Mesodermal cell (in vitro differentiated cells): ENCODE results near the gene F2RL3.
"Not testable (repeated sequence)": the region's sequence is repeated elsewhere in the genome, so short reads cannot be mapped to it uniquely, and the experiment has no call there.

Experiments
- H3K27ac ChIP-seq: 2 replicates; pipeline ENCODE4 v1.7.0; 2013; ENCODE audit warnings: mild to moderate bottlenecking, low read depth, low read length, moderate library complexity; ENCODE audit not compliant: severe bottlenecking
- H3K36me3 ChIP-seq: 2 replicates; pipeline ENCODE4 v1.7.1; 2013; ENCODE audit warnings: mild to moderate bottlenecking, low read length, moderate library complexity; ENCODE audit not compliant: control insufficient read depth, insufficient read depth
- H3K4me1 ChIP-seq: one replicate; pipeline ENCODE4 v1.7.1; 2013; ENCODE audit warnings: mild to moderate bottlenecking, low read length; ENCODE audit not compliant: insufficient read depth, control insufficient read depth, poor library complexity, severe bottlenecking
- H3K4me3 ChIP-seq: 2 replicates; pipeline ENCODE4 v1.7.0; 2013; ENCODE audit warnings: low read length, control low read depth, mild to moderate bottlenecking; ENCODE audit not compliant: insufficient read depth, poor library complexity, severe bottlenecking; ENCODE audit errors: extremely low read depth
- H3K9me3 ChIP-seq: 2 replicates; pipeline ENCODE4 v1.7.1; 2013; ENCODE audit warnings: mild to moderate bottlenecking, low read length, moderate library complexity; ENCODE audit not compliant: control insufficient read depth
- WGBS, 2 experiments: methylation state at CpG; one replicate each; pipeline ENCODE4 v1.1.5; 2013; ENCODE audit warnings: missing lambda C conversion rate in 2 of 2; ENCODE audit not compliant: insufficient coverage in 2 of 2; 5-methylcytosine and 5-hydroxymethylcytosine counted together

Gene F2RL3

DNA sequence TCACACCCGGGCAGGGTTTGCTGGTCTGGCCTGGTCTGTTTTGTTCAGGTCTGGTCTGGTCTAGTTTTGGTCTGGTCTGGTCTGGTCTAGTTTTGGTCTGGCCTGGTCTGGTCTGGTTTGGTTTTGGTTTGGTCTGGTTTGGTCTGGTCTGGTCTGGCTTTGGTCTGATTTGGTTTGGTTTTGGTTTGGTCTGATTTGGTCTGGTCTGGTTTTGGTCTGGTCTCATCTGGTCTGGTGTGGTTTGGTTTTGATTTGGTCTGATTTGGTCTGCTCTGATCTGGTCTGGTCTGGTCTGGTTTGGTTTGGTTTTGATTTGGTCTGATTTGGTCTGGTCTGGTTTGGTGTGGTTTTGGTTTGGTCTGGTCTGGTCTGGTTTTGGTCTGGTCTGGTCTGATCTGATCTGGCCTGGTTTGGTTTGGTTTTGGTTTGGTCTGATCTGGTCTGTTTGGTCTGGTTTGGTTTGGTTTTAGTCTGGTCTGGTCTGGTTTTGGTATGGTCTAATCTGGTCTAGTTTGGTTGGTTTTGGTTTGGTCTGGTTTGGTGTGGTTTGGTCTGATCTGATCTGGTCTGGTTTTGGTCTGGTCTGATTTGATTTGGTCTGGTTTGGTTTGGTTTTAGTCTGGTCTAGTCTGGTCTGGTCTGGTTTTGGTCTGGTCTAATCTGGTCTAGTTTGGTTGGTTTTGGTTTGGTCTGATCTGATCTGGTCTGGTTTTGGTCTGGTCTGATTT, 14.4 kb upstream of the F2RL3 start:
- peaks cover 82% of the 10 kb centered on the region for H3K36me3 ChIP-seq
- WGBS, 2 experiments, result no CpG with 5 or more reads among the region's 1 CpG
- peaks cover 8% of the 10 kb centered on the region for H3K9me3 ChIP-seq
- no peak overlapping the region for H3K4me3 ChIP-seq
- H3K4me1 ChIP-seq, result no peaks in the 10 kb centered on the region
- peak overlapping the region; percentile 87 for H3K27ac ChIP-seq

DNA sequence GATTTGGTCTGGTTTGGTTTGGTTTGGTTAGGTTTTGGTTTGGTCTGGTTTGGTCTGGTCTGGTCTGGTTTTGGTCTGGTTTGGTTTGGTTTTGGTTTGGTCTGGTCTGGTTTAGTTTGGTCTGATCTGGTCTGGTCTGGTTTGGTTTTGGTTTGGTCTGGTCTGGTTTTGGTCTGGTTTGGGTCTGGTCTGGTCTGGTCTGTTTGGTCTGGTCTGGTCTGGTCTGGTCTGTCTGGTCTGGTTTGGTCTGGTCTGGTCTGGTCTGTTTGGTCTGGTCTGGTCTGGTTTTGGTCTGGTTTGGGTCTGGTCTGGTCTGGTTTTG, 13.9 kb upstream of the F2RL3 start:
- H3K4me1 ChIP-seq, H3K9me3 ChIP-seq, H3K4me3 ChIP-seq: not testable (repeated sequence)
- H3K36me3 ChIP-seq, result peaks cover 82% of the 10 kb centered on the region
- H3K27ac ChIP-seq, result peak overlapping the region; percentile 87

DNA sequence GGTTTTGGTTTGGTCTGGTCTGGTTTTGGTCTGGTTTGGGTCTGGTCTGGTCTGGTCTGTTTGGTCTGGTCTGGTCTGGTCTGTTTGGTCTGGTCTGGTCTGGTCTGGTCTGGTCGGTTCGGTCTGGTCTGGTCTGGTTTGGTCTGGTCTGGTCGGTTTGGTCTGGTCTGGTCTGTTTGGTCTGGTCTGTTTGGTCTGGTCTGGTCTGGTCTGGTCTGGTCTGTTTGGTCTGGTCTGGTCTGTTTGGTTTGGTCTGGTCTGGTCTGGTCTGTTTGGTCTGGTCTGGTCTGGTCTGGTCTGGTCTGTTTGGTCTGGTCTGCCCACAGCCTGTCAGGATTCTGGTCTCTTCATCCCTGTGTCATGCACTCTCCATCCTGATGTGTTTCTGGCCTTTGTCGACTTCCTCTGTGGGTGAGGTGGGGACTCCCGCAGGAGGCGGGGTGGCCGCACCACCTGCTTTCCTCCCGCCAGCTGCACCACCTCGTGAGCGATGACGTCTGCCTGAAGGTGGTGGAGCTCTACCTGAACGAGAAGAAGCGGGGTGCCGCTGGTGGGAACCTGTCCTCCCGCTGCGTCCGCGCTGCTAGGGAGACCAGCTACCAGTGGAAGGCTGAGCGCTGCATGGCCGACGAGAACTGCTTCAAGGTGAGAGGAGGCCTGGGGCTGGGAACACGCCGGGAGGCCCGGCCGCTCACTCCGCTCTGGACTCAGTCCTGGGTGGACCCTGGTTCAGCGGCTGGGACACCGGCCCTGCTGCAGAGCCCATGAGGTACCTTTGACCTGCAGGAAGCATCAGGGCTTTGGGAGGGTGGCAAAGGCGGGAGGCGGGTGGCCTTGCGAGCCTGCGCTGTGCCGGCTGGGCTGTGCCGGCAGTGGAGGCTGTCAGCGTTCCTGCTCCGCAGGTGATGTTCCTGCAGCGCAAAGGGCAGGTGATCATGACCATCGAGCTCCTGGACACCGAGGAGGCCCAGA, 12.9 kb upstream of the F2RL3 start:
- H3K27ac ChIP-seq, result peak overlapping the region; percentile 87
- peaks cover 83% of the 10 kb centered on the region for H3K36me3 ChIP-seq
- H3K9me3 ChIP-seq, result peaks cover 18% of the 10 kb centered on the region
- WGBS, 2 experiments, result 96 to 97% methylated on average over 34 to 35 of the region's 39 CpGs
- H3K4me1 ChIP-seq, result no peaks in the 10 kb centered on the region
- no peak overlapping the region for H3K4me3 ChIP-seq

DNA sequence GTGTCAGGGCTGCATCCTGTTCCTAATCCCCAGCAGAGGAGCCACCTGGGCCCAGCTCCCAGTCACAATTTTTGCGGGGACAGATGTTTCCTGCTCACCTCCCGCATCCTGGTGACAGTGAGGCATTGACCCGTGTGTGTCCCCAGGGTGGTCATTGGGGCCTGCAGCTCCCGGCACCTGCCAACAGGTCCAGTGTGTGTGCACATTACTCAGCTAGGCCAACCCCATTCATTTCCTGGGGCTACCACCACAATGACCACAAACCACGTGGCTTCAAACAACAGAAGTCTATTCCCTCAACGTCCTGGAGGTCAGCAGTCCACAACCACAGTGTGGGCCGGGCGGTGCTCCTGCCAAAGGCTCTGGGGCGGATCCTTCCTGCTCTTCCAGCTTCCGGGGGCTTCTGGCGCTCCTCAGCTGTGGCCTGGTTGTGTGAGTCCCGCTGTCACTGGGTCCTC, 11.9 kb upstream of the F2RL3 start:
- peaks cover 28% of the 10 kb centered on the region for H3K9me3 ChIP-seq
- 95 to 96% methylated on average over 11 to 12 of the region's 12 CpGs for WGBS, 2 experiments
- no peak overlapping the region for H3K27ac ChIP-seq
- H3K4me1 ChIP-seq, result no peaks in the 10 kb centered on the region
- no peak overlapping the region for H3K4me3 ChIP-seq
- peaks cover 76% of the 10 kb centered on the region for H3K36me3 ChIP-seq

DNA sequence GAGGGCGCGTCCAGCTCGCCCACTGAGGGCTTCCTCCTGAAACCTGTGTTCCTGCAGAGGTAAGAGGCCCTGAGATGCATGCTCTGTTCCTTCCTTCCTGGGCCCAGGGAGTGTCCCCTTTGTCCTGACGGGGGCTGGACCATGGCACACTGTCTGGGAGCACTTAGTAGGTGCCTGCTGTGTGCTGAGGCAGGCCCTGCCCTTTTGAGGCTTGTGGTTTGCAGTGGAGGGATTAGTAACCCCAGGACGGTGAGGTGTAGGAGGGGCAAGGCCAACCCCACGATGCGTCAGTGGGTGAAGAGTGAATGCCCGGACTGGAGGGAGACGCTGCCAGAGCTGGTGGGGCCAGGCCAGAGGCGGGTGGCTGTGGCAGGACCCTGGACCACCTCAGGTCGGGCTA, 11.2 kb upstream of the F2RL3 start:
- Histone ChIP-seq H3K27ac (no peak overlapping the region), H3K36me3 (peaks cover 70% of the 10 kb centered on the region), H3K4me1 (no peaks in the 10 kb centered on the region), H3K9me3 (peaks cover 34% of the 10 kb centered on the region), H3K4me3 (no peak overlapping the region)
- WGBS, 2 experiments, result 97 to 98% methylated on average over 10 of the region's 11 CpGs

DNA sequence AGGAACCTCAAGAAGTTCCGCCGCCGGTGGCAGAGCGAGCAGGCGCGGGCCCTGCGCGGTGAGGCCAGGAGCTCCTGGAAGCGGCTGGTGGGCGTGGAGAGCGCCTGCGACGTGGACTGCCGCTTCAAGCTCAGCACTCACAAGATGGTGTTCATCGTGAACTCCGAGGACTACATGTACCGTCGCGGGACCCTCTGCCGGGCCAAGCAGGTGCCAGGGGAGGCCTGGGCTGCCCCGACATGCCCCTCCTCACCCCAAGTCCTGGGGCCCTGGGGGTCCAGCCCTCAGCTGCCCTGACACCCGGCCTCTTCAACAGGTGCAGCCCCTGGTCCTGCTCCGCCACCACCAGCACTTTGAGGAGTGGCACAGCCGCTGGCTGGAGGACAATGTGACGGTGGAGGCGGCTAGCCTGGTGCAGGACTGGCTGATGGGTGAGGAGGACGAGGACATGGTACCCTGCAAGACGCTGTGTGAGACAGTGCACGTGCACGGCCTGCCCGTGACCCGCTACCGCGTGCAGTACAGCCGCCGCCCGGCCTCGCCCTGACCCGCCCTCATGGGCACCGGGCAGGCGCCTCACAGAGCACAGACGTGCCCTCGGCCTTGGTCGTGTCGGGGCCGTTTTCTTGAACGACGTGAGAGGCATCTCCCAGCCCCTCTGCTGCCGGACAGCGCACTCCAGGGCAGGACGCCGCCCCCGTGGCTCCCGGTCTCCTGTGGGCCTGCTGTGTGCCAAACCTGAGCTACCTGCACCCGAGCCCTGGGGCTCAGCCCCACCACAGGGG, 10.4 kb upstream of the F2RL3 start:
- WGBS, 2 experiments, result 95 to 97% methylated on average over 52 to 53 of the region's 55 CpGs
- H3K27ac ChIP-seq, result no peak overlapping the region
- peaks cover 35% of the 10 kb centered on the region for H3K9me3 ChIP-seq
- no peak overlapping the region for H3K4me3 ChIP-seq
- peaks cover 62% of the 10 kb centered on the region for H3K36me3 ChIP-seq
- H3K4me1 ChIP-seq, result no peaks in the 10 kb centered on the region

DNA sequence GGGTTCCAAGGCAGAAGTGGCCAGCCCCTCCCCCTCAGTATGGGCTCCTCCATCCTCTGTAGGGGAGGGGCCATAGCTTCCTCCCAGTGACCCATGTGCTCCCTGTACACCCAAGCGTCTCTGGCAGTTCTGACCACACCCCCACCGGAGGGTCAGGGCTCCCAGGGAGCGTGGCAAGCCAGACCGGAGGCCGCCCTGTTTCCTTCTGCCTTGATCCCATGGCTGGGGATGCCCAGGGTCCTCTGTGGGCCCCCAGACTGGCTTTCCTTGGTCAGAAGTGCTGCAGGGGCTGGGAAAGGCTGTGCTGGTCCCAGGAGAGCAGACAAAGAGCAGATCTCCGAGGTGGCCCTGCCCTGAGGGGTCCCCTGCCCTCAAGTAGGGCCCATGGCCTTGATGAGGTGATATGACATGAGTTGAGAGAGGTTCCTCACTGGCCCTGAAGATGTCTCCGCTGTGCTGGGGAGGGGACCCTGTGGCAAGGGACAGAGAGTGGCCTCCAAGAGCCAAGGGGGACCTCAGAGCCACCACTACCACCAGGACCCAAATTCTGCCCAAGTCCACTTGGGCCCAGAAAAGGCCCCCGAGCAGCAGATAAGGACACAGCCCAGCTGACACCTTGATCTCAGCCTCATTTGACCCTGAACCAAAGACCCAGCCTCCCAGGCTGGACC, 7.8 kb upstream of the F2RL3 start:
- 91 to 100% methylated on average over 7 of the region's 8 CpGs for WGBS, 2 experiments

DNA sequence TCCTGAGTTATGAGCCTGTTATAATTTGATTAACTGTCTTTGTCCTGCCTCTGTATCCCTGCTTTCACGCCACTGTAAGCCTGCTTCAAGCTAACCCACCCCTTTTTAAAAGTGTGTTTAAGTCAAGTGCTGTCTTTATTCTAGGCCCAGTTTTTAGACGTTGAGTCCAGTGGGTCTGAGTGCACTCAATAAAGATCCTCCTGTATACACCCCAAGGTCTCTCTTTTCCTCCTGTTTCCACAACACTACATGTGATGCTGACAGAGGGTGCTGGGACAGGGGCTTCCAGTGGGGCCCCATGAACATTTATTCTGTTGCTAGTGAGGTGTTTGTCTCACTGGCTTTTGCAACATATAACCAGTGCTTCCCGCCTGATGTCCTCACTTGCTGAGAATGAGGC, 6.7 kb upstream of the F2RL3 start:
- Histone ChIP-seq H3K27ac (no peak overlapping the region), H3K9me3 (peaks cover 27% of the 10 kb centered on the region), H3K36me3 (peaks cover 41% of the 10 kb centered on the region), H3K4me3 (no peak overlapping the region), H3K4me1 (peaks cover 5% of the 10 kb centered on the region)
- 100% methylated on average over 1 of the region's 3 CpGs for WGBS, 2 experiments

More for the DNA sequence above, 7.8 kb upstream of the F2RL3 start:
- peaks cover 53% of the 10 kb centered on the region for H3K36me3 ChIP-seq
- H3K27ac ChIP-seq, result no peak overlapping the region
- H3K4me1 ChIP-seq, result no peaks in the 10 kb centered on the region
- no peak overlapping the region for H3K4me3 ChIP-seq
- H3K9me3 ChIP-seq, result peaks cover 27% of the 10 kb centered on the region

DNA sequence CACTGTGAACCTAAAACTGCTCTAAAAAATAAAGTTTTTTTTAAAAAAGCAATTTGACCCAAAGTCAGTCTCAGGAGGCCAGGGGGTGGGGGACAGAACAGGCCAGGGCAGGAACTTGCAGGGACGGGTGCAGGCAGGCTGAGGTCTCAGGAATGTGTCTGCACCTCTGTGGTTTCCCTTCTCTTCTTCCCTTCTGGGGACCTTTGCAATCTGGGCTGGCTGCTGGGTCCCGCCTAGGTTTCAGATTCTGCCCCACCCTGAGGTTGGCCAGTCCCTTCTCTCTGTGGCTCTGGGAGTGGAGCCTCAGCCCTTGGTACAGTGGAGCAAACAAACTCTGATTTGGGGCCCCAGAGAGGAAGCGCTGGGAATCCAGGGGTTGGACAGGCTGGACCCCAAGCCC, 5.3 kb upstream of the F2RL3 start:
- 88 to 100% methylated on average over 2 to 3 of the region's 3 CpGs for WGBS, 2 experiments
- H3K36me3 ChIP-seq, result peaks cover 28% of the 10 kb centered on the region
- H3K4me3 ChIP-seq, result no peak overlapping the region
- no peak overlapping the region for H3K27ac ChIP-seq
- peaks cover 27% of the 10 kb centered on the region for H3K9me3 ChIP-seq
- H3K4me1 ChIP-seq, result peaks cover 6% of the 10 kb centered on the region

DNA sequence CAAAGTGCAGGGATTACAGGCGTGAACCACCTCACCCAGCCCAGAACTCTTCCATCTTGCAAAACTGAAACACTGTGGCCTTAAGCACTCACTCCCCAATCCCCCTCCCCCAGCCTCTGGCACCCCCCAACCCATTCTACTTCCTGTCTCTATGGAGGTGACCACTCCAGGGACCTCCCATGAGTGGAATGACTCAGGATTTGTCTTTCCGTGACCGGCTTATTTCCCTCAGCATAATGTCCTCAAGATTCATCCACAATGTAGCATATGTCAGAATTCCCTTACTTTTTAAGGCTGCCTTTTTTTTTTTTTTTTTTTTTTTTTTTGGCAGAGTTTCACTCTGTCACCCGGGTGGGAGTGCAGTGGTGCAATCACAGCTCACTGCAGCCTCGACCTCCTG, 3.6 kb upstream of the F2RL3 start:
- Histone ChIP-seq H3K9me3 (peaks cover 24% of the 10 kb centered on the region), H3K4me3 (no peak overlapping the region), H3K27ac (no peak overlapping the region), H3K36me3 (peaks cover 11% of the 10 kb centered on the region), H3K4me1 (peaks cover 11% of the 10 kb centered on the region)
- 81 to 82% methylated on average over 2 of the region's 5 CpGs for WGBS, 2 experiments
